Kidney (tissue), 14 donors: ENCODE results near the gene TOM1. TPM values are rescaled to one million over a fixed set of nuclear protein-coding genes. Genes with fewer than 3 reads are reported as not detected.

Source experiments
- DNase-seq, 5 donors: peaks; one replicate each; pipeline ENCODE4 v3.0.0-alpha.2; 2013 to 2020
- FAIRE-seq: peaks from 2 replicates; lab custom pipeline; 2012; peaks lifted over from hg19 to GRCh38; lab: Jason Lieb, UNC
- H3K27ac ChIP-seq, 2 donors: one replicate each; pipeline ENCODE4 v1.7.0; 2013; ENCODE audit warnings: low read depth in 2 of 2, low read length in 2 of 2, inconsistent platforms in 1 of 2
- H3K27me3 ChIP-seq: one replicate; pipeline ENCODE4 v1.7.1; 2013; ENCODE audit warnings: low read length, inconsistent platforms; ENCODE audit not compliant: control insufficient read depth, insufficient read depth
- H3K36me3 ChIP-seq, 3 donors: one replicate each; pipeline versions ENCODE4 v1.7.0 to v1.7.1; 2013; ENCODE audit warnings: low read length in 3 of 3, control low read depth in 1 of 3, inconsistent platforms in 1 of 3; ENCODE audit not compliant: insufficient read depth in 3 of 3, control insufficient read depth in 2 of 3
- H3K4me1 ChIP-seq, 3 donors: one replicate each; pipeline versions ENCODE4 v1.7.0 to v1.7.1; 2013; ENCODE audit warnings: low read length in 3 of 3, inconsistent platforms in 1 of 3, low read depth in 1 of 3; ENCODE audit not compliant: control insufficient read depth in 2 of 3, insufficient read depth in 2 of 3
- H3K4me3 ChIP-seq, 3 donors: one replicate each; pipeline versions ENCODE4 v1.7.0 to v1.8.1; 2013; ENCODE audit warnings: low read length in 3 of 3, control low read depth in 1 of 3, inconsistent platforms in 1 of 3
- H3K9ac ChIP-seq, 3 donors: one replicate each; pipeline versions ENCODE4 v1.7.0 to v1.7.1; 2013; ENCODE audit warnings: low read length in 3 of 3, control low read depth in 1 of 3, inconsistent platforms in 1 of 3
- H3K9me3 ChIP-seq, 3 donors: one replicate each; pipeline versions ENCODE4 v1.7.0 to v1.7.1; 2013; ENCODE audit warnings: low read length in 3 of 3, control low read depth in 1 of 3, inconsistent platforms in 1 of 3; ENCODE audit not compliant: control insufficient read depth in 2 of 3, insufficient read depth in 1 of 3
- CTCF ChIP-seq: IDR thresholded peaks from 3 replicates; pipeline ENCODE4 v1.5.1; 2012; ENCODE audit warnings: mild to moderate bottlenecking, moderate library complexity, borderline replicate concordance; ENCODE audit not compliant: insufficient read depth; ENCODE audit errors: extremely low read depth
- intact Hi-C: fragments of 100-400 bp; cut with DNase I; formaldehyde crosslinking; loops from one replicate; pipeline ENCODE4 v1.11.1; 2022
- polyA plus RNA-seq: library from polyadenylated mRNA; stranded (reverse); fragments of 350-450 nt; fragmentation: Illumina TruSeq; extraction: RNeasy Lipid Tissue Mini Kit (QIAGEN cat#74804); gene quantifications from one replicate; pipeline ENCODE4 v1.2.3, GENCODE V29; 2014; ENCODE audit warnings: low read depth, low replicate concordance; ENCODE audit not compliant: insufficient read depth
- total RNA-seq: library from RNA; stranded (reverse); fragmentation: NEBNext Ultra II Directional; extraction: Animal tissue kit (Norgen Biotek cat#: 25700); gene quantifications from one replicate; pipeline ENCODE4 v1.2.1, GENCODE V29; 2021
- donor health status: control.
- donor health status: control.
- donor health status: control.
- donor health status: control.
- donor health status: control.
- donor health status: DM: yes; HTN: yes; CAD: no.
- donor health status: Normal renal cell carcinoma (clear cell type).

TOM1 gene
- total and polyA plus RNA-seq, 2 donors from 2014 or later = 67.0 to 68.2 TPM

GRCh38 chr22:35324762-35325161 is 25.1 kb downstream of the TOM1 start:
- no peak for DNase-seq
- Histone ChIP-seq H3K9ac (no peak overlapping the region), H3K4me1 (no peaks in the 10 kb centered on the region), H3K27me3 (no peaks in the 10 kb centered on the region), H3K36me3 (peaks cover 0 to 68% (median 42%) of the 10 kb centered on the region in 3 donors), H3K4me3 (no peak overlapping the region), H3K27ac (no peak overlapping the region), H3K9me3 (no peaks in the 10 kb centered on the region)
- no peak for FAIRE-seq
- TF ChIP-seq CTCF = no peak
- intact Hi-C loops = no loop called here

- TF ChIP-seq CTCF = no peak
- H3K27me3 ChIP-seq = no peaks in the 10 kb centered on the region
- H3K27ac ChIP-seq = no peak overlapping the region
- no peaks in the 10 kb centered on the region for H3K9me3 ChIP-seq
- no peak overlapping the region for H3K9ac ChIP-seq
- DNase-seq = no peak
- no peak for FAIRE-seq
- no peaks in the 10 kb centered on the region for H3K4me1 ChIP-seq
- intact Hi-C loops = no loop called here
- H3K36me3 ChIP-seq = peaks cover 0 to 68% (median 41%) of the 10 kb centered on the region in 3 donors
- H3K4me3 ChIP-seq = no peak overlapping the region
Measured at GRCh38 chr22:35325209-35325608, 25.5 kb downstream of the TOM1 start.

- intact Hi-C loops = no loop called here
- FAIRE-seq (no peak), DNase-seq (peak in 1 of 5 donors; percentile 51)
- Histone ChIP-seq H3K9ac (no peak overlapping the region), H3K4me1 (peaks cover 0 to 4% (median 0%) of the 10 kb centered on the region in 3 donors), H3K4me3 (no peak overlapping the region), H3K9me3 (no peaks in the 10 kb centered on the region), H3K36me3 (peaks cover 0 to 69% (median 42%) of the 10 kb centered on the region in 3 donors), H3K27ac (no peak overlapping the region), H3K27me3 (no peaks in the 10 kb centered on the region)
- no peak for TF ChIP-seq CTCF
Measured at GRCh38 chr22:35326854-35327562, 27.3 kb downstream of the TOM1 start.
